HCT116 (cell line): ENCODE measurements around the gene NAA40. TPM values are rescaled to one million over a fixed set of nuclear protein-coding genes. Genes with fewer than 3 reads are reported as not detected.

Experiments used
- ATAC-seq: fragments of 200-7000 bp; cut with Tn5 transposase; 2 replicates; pipeline ENCODE4 v1.9.1; 2020; ENCODE audit warnings: mild to moderate bottlenecking, moderate library complexity
- BruUV-seq: library from RNA; stranded (reverse); fragments of 400-500 nt; replicated peaks from 2 replicates; lab custom pipeline; 2021; lab: Mats Ljungman, UMichigan
- CTCF ChIA-PET: fragments of 300-600 bp; sonication (Branson Sonifier 250); formaldehyde crosslinking; loops from one replicate; lab custom pipeline; 2021; ENCODE audit warnings: antibody characterized with exemption; lab: Charles Lee
- POLR2A ChIA-PET: fragments of 300-600, 350-600 bp; sonication (Branson Sonifier 250); formaldehyde crosslinking; loops from one replicate; lab custom pipeline; 2021; ENCODE audit warnings: antibody characterized with exemption; lab: Charles Lee
- RAD21 ChIA-PET, 2 experiments: fragments of 300-600 bp; sonication (Branson Sonifier 250); formaldehyde crosslinking; loops; one replicate each; lab custom pipeline; 2023; ENCODE audit warnings: low total read pairs in 2 of 2; ENCODE audit not compliant: uncharacterized antibody in 2 of 2, unreplicated experiment in 2 of 2, low non-redundant PET in 1 of 2; lab: Charles Lee
- DNase-seq: peaks from one replicate; pipeline ENCODE4 v3.0.0-alpha.2; 2010; ENCODE audit warnings: low read depth, low spot score
- H2AFZ ChIP-seq: fragments of 200-600 bp; shearing (Covaris generic), sonication (generic); 2 replicates; pipeline ENCODE4 v1.6.1; 2017; ENCODE audit warnings: low read depth, mixed run types, mixed read lengths, antibody characterized with exemption, low read length; ENCODE audit not compliant: poor library complexity, severe bottlenecking
- H3K27ac ChIP-seq: 2 replicates; pipeline ENCODE4 v1.5.1; 2012; ENCODE audit warnings: low read depth, low read length
- H3K27me3 ChIP-seq: fragments of 200-600 bp; sonication (generic); 2 replicates; pipeline ENCODE4 v1.6.1; 2016; ENCODE audit warnings: mixed run types, low read length, mixed read lengths; ENCODE audit not compliant: insufficient read depth
- H3K36me3 ChIP-seq, 2 experiments: fragments of 200-500 bp in 1 of 2; fragments of 200-600 bp in 1 of 2; sonication (Bioruptor generic) in 1 of 2; sonication (generic) in 1 of 2; 2 replicates each; pipeline versions ENCODE4 v1.5.1 to v1.6.1; 2014 to 2016; ENCODE audit warnings: low read length in 2 of 2, inconsistent platforms in 1 of 2, mixed read lengths in 1 of 2, mixed run types in 1 of 2; ENCODE audit not compliant: insufficient read depth in 2 of 2, control insufficient read depth in 1 of 2
- H3K4me1 ChIP-seq, 2 experiments: fragments of 200-600 bp in 1 of 2; sonication (generic) in 1 of 2; 2 replicates each; pipeline versions ENCODE4 v1.5.1 to v1.6.1; 2012 to 2017; ENCODE audit warnings: low read length in 2 of 2, inconsistent platforms in 1 of 2, mild to moderate bottlenecking in 1 of 2, mixed read lengths in 1 of 2, mixed run types in 1 of 2, moderate library complexity in 1 of 2; ENCODE audit not compliant: insufficient read depth in 2 of 2, control insufficient read depth in 1 of 2
- H3K4me2 ChIP-seq: fragments of 200-600 bp; sonication (generic); 2 replicates; pipeline ENCODE4 v1.6.1; 2017; ENCODE audit warnings: mixed run types, low read length, mixed read lengths
- H3K4me3 ChIP-seq, 2 experiments: fragments of 200-600 bp in 1 of 2; sonication (generic) in 1 of 2; replicated peaks in 1 of 2; 2 replicates each; pipeline ENCODE4 v1.5.1; 2011 to 2016; ENCODE audit warnings: low read length in 2 of 2, control low read depth in 1 of 2, low read depth in 1 of 2, mild to moderate bottlenecking in 1 of 2, mixed read lengths in 1 of 2, mixed run types in 1 of 2
- H3K79me2 ChIP-seq: fragments of 200-600 bp; sonication (generic); 2 replicates; pipeline ENCODE4 v1.6.1; 2017; ENCODE audit warnings: mild to moderate bottlenecking, mixed run types, low read length, moderate library complexity, mixed read lengths; ENCODE audit not compliant: insufficient read depth
- H3K9ac ChIP-seq: fragments of 200-600 bp; sonication (generic); 2 replicates; pipeline ENCODE4 v1.6.1; 2016; ENCODE audit warnings: low read length, mixed read lengths
- H3K9me2 ChIP-seq: fragments of 200-600 bp; sonication (generic), shearing (Covaris generic); 2 replicates; pipeline ENCODE4 v1.6.1; 2017; ENCODE audit warnings: mixed run types, mild to moderate bottlenecking, moderate library complexity; ENCODE audit not compliant: insufficient read depth
- H3K9me3 ChIP-seq, 2 experiments: fragments of 200-500 bp in 1 of 2; fragments of 200-600 bp in 1 of 2; sonication (Bioruptor generic) in 1 of 2; sonication (generic) in 1 of 2; 2 replicates each; pipeline ENCODE4 v1.6.1; 2014 to 2017; ENCODE audit warnings: low read length in 2 of 2, mixed read lengths in 2 of 2, inconsistent platforms in 1 of 2, low read depth in 1 of 2, mild to moderate bottlenecking in 1 of 2, mixed run types in 1 of 2, moderate library complexity in 1 of 2; ENCODE audit not compliant: control insufficient read depth in 1 of 2, insufficient read depth in 1 of 2
- H4K20me1 ChIP-seq: fragments of 200-600 bp; sonication (generic), shearing (Covaris generic); 2 replicates; pipeline ENCODE4 v1.6.1; 2017; ENCODE audit warnings: mixed run types, mild to moderate bottlenecking, moderate library complexity; ENCODE audit not compliant: insufficient read depth
- CTCF ChIP-seq, 3 experiments: fragments of 200-600 bp in 1 of 3; sonication (generic) in 1 of 3; IDR thresholded peaks in 2 of 3; conservative IDR thresholded peaks in 1 of 3; 2 replicates each; pipeline ENCODE4 v1.5.1; 2012 to 2017; ENCODE audit warnings: low read depth in 2 of 3, low read length in 2 of 3, antibody characterized with exemption in 1 of 3, borderline replicate concordance in 1 of 3, control low read depth in 1 of 3, mild to moderate bottlenecking in 1 of 3, mixed read lengths in 1 of 3, mixed run types in 1 of 3, moderate library complexity in 1 of 3; ENCODE audit not compliant: insufficient read depth in 1 of 3
- EGR1 ChIP-seq: IDR thresholded peaks from 2 replicates; pipeline ENCODE4 v1.6.1; 2012; ENCODE audit warnings: low read depth
- EZH2 ChIP-seq: fragments of 200-600 bp; sonication (generic); IDR thresholded peaks from 2 replicates; pipeline ENCODE4 v1.6.1; 2017; ENCODE audit warnings: antibody characterized with exemption, mixed run types
- JUND ChIP-seq: IDR thresholded peaks from 2 replicates; pipeline ENCODE4 v1.6.1; 2012
- POLR2A ChIP-seq: IDR thresholded peaks from 2 replicates; pipeline ENCODE4 v1.7.0; 2011; ENCODE audit warnings: borderline replicate concordance; ENCODE audit not compliant: insufficient read depth, insufficient read length; ENCODE audit errors: extremely low read depth
- POLR2AphosphoS5 ChIP-seq: IDR thresholded peaks from 2 replicates; pipeline ENCODE4 v1.6.1; 2011; ENCODE audit warnings: mild to moderate bottlenecking, low read depth, low read length, moderate library complexity
- RAD21 ChIP-seq: IDR thresholded peaks from 2 replicates; pipeline ENCODE4 v1.6.1; 2012; ENCODE audit warnings: low read depth, mild to moderate bottlenecking
- REST ChIP-seq: IDR thresholded peaks from 2 replicates; pipeline ENCODE4 v1.6.1; 2012; ENCODE audit warnings: low read depth
- SIN3A ChIP-seq: IDR thresholded peaks from 2 replicates; pipeline ENCODE4 v1.6.1; 2012; ENCODE audit warnings: low read depth
- TCF7L2 ChIP-seq: IDR thresholded peaks from 2 replicates; pipeline ENCODE4 v1.7.0; 2011; ENCODE audit warnings: borderline replicate concordance, inconsistent platforms; ENCODE audit not compliant: insufficient read depth, insufficient read length; ENCODE audit errors: extremely low read depth
- ZBTB33 ChIP-seq: IDR thresholded peaks from 2 replicates; pipeline ENCODE4 v1.6.1; 2011; ENCODE audit warnings: mild to moderate bottlenecking, low read length, moderate library complexity; ENCODE audit not compliant: insufficient replicate concordance; ENCODE audit errors: extremely low read depth
- ZFX ChIP-seq: fragments of 450-650 bp; IDR thresholded peaks from 2 replicates; pipeline ENCODE4 v1.6.1; 2017
- ZNF274 ChIP-seq: fragments of 200-500 bp; sonication (Bioruptor generic); IDR thresholded peaks from 2 replicates; pipeline ENCODE4 v1.6.1; 2014; ENCODE audit warnings: mild to moderate bottlenecking, low read depth, low read length, inconsistent platforms
- intact Hi-C: fragments of 100-400 bp; cut with micrococcal nuclease; formaldehyde crosslinking; loops from 2 replicates; pipeline ENCODE4 v1.10.0; 2022
- total RNA-seq: library from RNA; stranded (reverse); gene quantifications from one replicate; pipeline ENCODE4 v1.2.1, GENCODE V29; 2021; ENCODE audit not compliant: unreplicated experiment

NAA40 gene
- total RNA-seq, 1 experiment from 2014 or later, result 25.3 TPM

- TF ChIP-seq REST, result no peak
- no peak for TF ChIP-seq CTCF (IDR thresholded peaks at IDR 0.05 in 2 of 3, conservative IDR thresholded peaks at IDR 0.05 in 1 of 3; ENCODE audit: borderline replicate concordance in 1 of 3, insufficient read depth in 1 of 3, low read depth in 2 of 3, low read length in 2 of 3)
- TF ChIP-seq, all 23 proteins: peak for 0
Measured at GRCh38 chr11:63997104-63997700, 58.4 kb downstream of the NAA40 start (continued).

- ATAC-seq (no peak), DNase-seq (no peak)
- H3K4me2 ChIP-seq, result no peak overlapping the region
- H3K27ac ChIP-seq, result peak overlapping the region; percentile 32; the same call in 1 of the 2 replicates
- RAD21 ChIA-PET, result no interaction called here
- H3K27me3 ChIP-seq, result no peaks in the 10 kb centered on the region
- H3K36me3 ChIP-seq, result peaks cover 5 to 26% of the 10 kb centered on the region in 2 experiments; a peak in 3 of 4 replicates
- H3K9me3 ChIP-seq, result no peaks in the 10 kb centered on the region
- no peaks in the 10 kb centered on the region for H4K20me1 ChIP-seq
- H3K4me1 ChIP-seq, result no peaks in the 10 kb centered on the region
- POLR2A ChIA-PET, result no interaction called here
- CTCF ChIA-PET, result no interaction called here
- no peak overlapping the region for H2AFZ ChIP-seq
- no TSS peak for BruUV-seq
- no peak overlapping the region for H3K9ac ChIP-seq
- H3K4me3 ChIP-seq, result no peak overlapping the region
- intact Hi-C loops, result no loop called here
- H3K9me2 ChIP-seq, result no peaks in the 10 kb centered on the region
- no peaks in the 10 kb centered on the region; the same call in 1 of the 2 replicates for H3K79me2 ChIP-seq
- no peak for TF ChIP-seq TCF7L2
- TF ChIP-seq ZFX, result no peak
- TF ChIP-seq ZBTB33, result no peak
- no peak for TF ChIP-seq POLR2AphosphoS5
- TF ChIP-seq CTCF (IDR thresholded peaks at IDR 0.05 in 2 of 3, conservative IDR thresholded peaks at IDR 0.05 in 1 of 3; ENCODE audit: borderline replicate concordance in 1 of 3, insufficient read depth in 1 of 3, low read depth in 2 of 3, low read length in 2 of 3), result no peak
- TF ChIP-seq EZH2, result no peak
- TF ChIP-seq RAD21, result no peak
- no peak for TF ChIP-seq SIN3A
- TF ChIP-seq POLR2A, result no peak
- TF ChIP-seq EGR1, result no peak
- TF ChIP-seq JUND, result no peak
- no peak for TF ChIP-seq ZNF274
Measured at GRCh38 chr11:63997801-63998337, 59.1 kb downstream of the NAA40 start.
